Hippocampal formation (tissue), 2 donors: Measurements from ENCODE around the gene ITGAD.
"Not testable (repeated sequence)": the region's sequence is repeated elsewhere in the genome, so short reads cannot be mapped to it uniquely, and the experiment has no call there.

Experiments used
- DNase-seq, 2 donors: peaks; one replicate each; lab custom pipeline; 2025; lab: John Stamatoyannopoulos, UW

The ITGAD gene

DNA sequence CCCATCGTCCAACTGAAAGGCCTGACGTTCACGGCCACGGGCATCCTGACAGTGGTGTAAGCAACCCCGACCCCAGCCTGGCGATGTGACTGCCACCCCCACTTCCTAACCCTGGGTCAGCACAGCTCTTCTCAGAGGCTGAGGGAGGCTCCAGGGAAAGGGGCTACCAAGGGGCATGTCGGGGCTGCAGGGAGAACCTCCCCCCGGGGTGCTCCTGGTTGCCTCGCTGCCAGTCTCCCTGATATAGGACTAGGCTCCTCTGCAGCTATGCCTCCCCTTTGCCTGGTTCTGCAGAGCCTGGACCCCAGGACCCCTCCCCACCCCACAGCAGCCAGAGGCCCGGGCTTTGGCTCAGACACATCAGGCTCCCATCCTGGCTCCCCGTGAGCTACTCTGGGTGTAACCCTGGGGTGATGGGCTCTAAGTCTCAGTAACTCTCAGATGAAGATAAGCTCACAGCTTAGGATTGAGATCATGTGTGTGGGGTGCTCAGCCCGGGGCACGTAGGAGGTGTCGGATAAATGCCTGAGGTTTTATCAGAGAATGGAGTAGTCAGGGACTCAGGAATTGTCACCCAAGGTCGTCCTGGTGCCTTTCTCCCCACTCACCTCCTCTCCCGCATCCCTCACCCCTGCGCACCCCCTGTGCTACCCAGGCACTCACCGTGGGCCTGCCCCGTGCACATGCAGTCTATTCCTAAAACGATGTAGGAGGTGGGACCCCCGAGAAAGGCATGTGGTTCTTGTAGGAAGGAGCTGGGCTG is 10.6 kb downstream of the ITGAD start:
- DNase-seq = no peak

- DNase-seq = no peak
Observed at GRCh38 chr16:31404353-31405064, 11.4 kb downstream of the ITGAD start.

- DNase-seq = no peak
Observed at GRCh38 chr16:31407406-31407805, 14.3 kb downstream of the ITGAD start.

- no peak for DNase-seq
Observed at GRCh38 chr16:31409433-31409832, 16.3 kb downstream of the ITGAD start.

- no peak for DNase-seq
Observed at GRCh38 chr16:31410082-31410481, 16.9 kb downstream of the ITGAD start.

DNA sequence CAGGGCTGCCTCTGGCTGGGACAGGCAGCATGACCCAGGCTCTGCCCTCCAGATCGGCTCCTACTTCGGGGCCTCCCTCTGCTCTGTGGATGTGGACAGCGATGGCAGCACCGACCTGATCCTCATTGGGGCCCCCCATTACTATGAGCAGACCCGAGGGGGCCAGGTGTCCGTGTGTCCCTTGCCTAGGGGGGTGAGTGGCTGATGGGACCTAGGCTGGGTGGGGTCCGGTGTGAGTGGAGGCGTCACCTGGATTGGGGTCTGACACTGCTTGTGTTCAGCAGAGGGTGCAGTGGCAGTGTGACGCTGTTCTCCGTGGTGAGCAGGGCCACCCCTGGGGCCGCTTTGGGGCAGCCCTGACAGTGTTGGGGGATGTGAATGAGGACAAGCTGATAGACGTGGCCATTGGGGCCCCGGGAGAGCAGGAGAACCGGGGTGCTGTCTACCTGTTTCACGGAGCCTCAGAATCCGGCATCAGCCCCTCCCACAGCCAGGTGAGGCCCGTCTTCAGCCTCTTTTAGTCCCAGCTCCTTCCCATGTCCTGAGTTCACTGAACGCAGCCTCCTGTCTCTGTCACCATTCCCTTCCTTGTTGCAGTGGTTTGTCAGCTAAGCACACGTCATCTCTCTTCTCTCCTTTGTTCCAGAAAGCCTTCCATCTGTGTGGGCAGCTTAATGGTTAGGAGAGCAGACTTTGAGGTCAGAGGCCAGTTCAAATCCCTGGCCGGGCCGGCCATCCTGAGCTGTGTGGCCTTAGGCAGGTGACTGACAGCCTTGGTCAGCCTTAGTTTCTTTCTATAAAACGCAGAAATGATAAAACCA is 18.1 kb downstream of the ITGAD start:
- no peak for DNase-seq

GRCh38 chr16:31412750-31413149 is 19.6 kb downstream of the ITGAD start:
- no peak for DNase-seq

DNA sequence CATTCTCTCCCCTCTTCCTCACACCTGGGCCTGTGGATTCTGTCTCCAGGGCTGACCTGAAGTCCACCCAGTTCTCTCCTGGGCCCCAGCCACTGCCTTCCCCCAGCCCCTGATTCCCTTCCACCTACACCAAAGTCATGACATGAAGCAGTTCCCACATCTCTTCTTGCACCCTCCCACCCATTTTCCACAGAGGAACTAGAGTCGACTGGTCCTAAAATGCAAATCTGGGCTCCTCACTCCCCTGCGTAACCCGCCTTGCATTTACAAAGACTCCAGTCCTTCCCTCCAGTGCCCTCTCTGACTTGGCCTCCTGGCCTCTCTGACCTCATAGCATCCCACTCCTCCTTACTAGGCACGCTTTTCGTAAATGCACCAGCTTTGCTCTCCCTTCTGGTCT is 20.2 kb downstream of the ITGAD start:
- DNase-seq = no peak

DNA sequence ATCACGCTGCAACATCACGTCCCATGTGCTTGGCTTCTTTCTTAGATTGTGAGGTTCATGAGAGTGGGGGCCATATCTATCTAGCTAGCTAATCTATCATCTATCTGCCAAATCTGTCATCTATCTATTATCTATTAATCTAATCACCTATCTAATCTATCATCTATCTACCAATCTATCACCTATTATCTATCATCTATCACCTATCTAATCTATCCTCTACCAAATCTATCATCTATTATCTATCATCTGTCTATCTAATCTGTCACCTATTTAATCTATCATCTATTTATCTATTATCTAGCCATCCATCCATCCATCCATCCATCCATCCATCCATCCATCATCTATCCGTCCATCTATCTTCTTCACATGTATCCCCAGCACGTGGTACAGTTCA is 20.8 kb downstream of the ITGAD start:
- DNase-seq = no peak

DNA sequence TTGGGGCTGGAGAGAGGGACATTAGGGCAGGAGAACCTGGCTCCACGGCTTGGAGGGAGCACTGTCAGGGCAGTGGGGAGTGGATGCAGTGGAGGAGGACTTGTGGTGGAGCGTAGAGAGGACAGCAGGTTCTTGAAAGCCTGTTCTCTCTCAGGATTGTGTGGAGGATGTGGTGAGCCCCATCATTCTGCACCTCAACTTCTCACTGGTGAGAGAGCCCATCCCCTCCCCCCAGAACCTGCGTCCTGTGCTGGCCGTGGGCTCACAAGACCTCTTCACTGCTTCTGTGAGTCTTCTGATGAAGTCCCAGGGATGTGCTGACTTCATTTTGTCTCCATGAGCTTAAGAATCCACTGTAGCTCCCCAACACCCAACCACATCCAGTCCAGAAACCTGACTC is 21.6 kb downstream of the ITGAD start:
- DNase-seq = no peak

GRCh38 chr16:31416371-31416770 is 23.2 kb downstream of the ITGAD start:
- DNase-seq = no peak

DNA sequence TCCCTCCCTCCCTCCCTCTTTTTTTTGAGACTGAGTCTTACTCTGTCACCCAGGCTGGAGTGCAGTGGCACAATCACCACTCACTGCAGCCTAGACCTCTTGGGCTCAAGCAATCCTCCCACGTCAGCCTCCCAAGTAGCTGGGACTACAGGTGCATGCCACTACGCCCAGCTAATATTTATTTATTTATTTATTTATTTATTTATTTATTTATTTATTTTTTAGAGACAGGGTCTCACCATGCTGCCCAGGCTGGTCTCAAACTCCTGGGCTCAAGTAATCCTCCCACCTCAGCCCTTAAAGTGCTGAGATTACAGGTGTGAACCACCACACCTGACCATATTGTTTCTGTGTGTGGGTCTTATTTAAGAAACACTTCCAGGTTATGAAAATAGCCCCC is 23.9 kb downstream of the ITGAD start:
- DNase-seq = not testable (repeated sequence)

DNA sequence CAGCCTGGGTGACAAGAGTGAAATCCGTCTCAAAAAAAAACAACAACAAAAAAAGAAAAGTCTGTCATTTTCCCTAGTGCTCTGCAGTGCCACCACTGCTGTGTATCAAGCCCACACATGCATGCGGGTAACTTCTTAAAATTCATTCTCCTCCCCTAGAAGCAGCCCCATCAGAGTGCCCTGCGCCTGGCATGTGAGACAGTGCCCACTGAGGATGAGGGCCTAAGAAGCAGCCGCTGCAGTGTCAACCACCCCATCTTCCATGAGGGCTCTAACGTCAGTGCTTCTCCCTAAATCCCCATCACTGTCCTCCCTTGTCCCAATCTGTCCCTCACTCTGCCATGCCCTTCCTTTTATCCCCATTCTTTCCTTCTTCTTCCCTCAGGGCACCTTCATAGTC is 24.8 kb downstream of the ITGAD start:
- no peak for DNase-seq

DNA sequence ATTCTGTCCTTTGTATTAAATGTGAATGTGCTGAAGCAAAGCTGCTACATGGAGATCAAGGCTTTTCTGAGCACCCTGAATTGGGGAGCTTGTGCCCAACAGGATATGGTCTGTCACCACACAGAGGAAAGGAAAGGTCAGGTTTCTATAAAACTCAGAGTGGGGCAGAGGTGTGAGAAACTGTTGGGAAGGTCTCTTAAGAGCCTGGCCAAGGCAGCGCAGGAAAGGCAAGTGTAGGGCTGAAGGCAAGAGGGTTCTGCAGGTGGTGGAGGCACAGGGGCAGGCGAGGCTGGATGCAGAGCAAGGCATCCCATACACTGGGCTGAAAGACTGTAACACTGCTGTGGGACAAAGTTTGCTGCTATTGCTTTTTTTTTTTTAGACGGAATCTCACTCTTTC is 26.9 kb downstream of the ITGAD start:
- DNase-seq = no peak

GRCh38 chr16:31421587-31421986 is 28.5 kb downstream of the ITGAD start:
- no peak for DNase-seq

- no peak for DNase-seq
Observed at GRCh38 chr16:31423241-31423640, 30.1 kb downstream of the ITGAD start.

DNA sequence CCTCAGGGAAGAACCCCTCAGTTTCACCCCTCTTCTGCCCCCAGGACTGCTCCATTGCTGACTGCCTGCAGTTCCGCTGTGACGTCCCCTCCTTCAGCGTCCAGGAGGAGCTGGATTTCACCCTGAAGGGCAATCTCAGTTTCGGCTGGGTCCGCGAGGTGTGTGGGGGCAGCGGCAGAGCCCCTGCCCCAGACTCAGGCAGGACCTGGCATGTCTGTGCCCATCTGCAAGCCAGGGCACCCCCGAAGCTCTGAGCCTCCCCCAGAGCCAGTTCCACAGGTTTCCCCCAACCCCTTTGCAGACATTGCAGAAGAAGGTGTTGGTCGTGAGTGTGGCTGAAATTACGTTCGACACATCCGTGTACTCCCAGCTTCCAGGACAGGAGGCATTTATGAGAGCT is 30.7 kb downstream of the ITGAD start:
- no peak for DNase-seq

DNA sequence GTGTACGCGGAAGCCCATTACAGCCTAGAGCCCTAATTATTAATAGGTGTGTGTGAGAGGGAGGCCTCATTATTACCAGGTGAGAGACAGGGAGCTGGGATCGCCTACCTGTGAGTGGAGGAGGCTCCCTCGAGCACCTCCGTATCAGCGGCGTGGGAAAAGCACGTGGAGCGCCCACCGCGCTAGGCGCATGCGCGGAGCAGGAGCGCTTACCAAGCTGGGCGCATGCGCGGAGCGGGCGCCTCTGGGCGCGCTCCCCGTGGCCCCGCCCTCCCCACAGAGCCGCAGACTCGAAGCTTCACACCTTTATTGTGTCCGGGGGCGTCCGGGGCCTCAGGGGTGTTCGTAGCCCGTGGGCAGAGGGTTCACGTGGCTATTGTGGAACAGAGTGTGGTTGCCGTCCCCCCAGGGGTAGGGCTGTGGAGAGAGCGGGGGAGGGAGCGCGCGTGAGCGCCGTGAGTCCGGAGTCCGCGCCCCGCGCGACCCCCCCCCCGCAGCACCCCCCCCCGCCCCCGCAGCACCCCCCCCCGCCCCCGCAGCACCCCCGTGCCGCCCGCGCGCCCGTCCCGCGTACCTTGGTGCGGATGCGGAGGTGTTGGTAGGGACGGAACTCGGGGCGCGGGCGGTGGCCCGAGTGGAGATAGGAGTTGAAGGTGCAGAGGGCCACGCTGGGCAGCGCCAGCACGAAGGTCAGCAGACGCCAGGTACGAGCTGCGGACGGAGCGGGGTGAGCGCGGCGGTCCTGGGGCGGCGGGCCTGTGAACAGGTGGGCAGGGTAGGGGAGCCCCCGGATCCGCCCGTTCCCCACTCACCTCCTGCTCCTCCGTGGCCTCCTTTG is 34.5 kb downstream of the ITGAD start:
- DNase-seq = peak in 1 of 2 donors; percentile 61

DNA sequence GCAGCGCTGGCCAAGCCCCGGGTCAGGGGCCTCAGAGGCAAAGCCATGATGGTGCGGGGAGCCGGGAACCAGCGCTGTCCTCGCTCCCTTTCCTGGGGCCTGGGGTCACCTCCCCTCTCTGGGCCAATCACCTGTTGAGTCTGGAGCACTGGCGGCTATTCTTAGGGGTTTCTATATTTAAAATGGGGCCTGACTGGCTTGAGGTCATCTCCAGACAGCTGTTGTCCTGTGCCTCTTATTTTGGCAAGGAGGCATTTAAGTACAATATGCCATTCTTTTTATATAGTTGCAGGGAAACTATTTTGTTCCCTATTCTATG is 35.1 kb downstream of the ITGAD start, which contains the start of gene COX6A2:
COX6A2 (minus strand) TSS at position 82 of the 319 bp plus-strand sequence; CDS start at position 47, 35 bp downstream.
- no peak for DNase-seq

DNA sequence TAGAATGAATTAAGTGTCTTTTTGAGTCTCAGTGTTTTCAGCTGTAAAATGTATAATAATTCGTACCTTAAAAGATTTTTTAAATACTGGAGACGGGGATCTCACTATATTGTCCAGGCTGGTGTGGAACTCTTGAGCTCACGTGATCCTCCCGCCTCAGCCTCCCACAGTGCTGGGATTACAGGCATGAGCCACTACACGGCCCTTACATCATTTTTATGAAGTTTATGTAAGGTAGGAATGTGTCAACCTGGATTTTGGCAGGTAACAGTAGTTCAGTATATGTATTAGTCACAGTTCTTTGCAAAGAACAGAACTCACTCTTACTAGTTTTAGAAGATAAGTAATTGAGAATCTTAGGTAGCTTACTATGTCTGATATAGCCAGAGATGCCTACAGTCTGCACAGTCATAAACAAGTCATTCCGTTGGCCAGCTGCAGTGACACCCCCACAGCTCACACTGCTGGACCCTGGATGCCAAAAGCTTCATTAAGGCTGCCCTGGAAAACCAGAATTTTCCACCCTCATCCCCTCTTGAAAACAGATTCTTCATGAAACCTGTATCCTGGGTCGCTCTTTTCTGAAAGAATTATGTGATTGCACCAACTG is 35.6 kb downstream of the ITGAD start:
- no peak for DNase-seq

DNA sequence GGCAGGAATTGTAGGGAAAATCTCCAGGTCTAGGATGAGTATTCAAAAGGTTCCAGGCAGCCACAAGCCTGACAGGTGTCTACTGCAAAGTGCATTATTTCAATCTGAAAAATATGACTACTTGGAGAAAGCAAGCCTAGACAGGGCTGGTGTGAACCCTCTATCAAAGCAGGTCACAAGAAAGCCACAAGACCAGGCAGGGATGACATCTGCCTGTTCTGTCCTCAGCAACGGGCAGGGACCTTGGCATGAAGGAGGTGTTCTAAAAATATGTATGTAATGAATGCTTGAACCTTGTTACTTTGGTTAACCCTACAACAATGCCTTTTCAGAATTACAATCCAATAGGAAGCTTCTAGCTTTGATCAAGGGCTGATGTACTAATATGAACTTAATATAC is 36.2 kb downstream of the ITGAD start:
- no peak for DNase-seq
